Measurements from ENCODE around the gene PDCD1. TPM values are rescaled to one million over a fixed set of nuclear protein-coding genes. Genes with fewer than 3 reads are reported as not detected.

The PDCD1 gene
- total and polyA plus RNA-seq, 2 donors from 2014 or later = 0.49 to 1.6 TPM

DNA sequence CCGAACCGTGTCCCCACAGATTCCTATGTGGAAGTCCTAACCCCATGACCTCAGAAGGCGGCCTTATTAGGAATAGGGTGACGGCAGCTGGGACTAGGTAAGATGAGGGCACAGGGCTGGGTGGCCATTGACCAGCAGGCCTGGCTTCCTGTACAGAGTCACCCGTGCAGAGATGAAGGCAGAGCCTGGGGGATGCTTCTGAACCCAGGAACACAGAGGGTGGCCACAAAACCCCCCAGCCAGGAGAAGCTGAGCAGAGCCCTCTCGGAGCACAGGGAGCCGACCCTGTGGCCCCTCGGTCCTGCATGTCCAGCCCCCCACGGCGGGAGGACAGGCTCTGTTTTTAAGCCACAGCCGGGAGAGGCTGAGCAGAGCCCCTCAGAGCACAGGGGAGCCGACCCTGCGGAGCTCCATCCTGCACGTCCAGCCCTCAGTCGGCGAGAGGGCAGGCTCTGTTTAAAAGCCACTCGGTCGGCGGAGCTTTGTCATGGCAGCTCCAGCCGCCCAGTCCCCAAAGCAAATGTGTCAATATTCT lies 2.7 kb downstream of the PDCD1 start:
- Histone ChIP-seq H3K27ac (ENCODE audit: low read depth in 2 of 2, low read length in 2 of 2) (no peak overlapping the region), H3K27me3 (ENCODE audit: control insufficient read depth, insufficient read depth, low read length) (no peaks in the 10 kb centered on the region), H3K4me3 (ENCODE audit: low read length in 3 of 3) (no peak overlapping the region), H3K4me1 (ENCODE audit: control insufficient read depth in 2 of 3, insufficient read depth in 2 of 3, low read depth in 1 of 3, low read length in 3 of 3) (peaks cover 0 to 6% (median 0%) of the 10 kb centered on the region in 3 donors), H3K9ac (ENCODE audit: low read length in 3 of 3) (no peak overlapping the region), H3K9me3 (ENCODE audit: control insufficient read depth in 2 of 3, insufficient read depth in 1 of 3, low read length in 3 of 3) (no peaks in the 10 kb centered on the region), H3K36me3 (ENCODE audit: control insufficient read depth in 2 of 3, insufficient read depth in 3 of 3, low read length in 3 of 3) (no peaks in the 10 kb centered on the region)
- intact Hi-C loops (cut with DNase I) = no loop called here
- DNase-seq (no peak), FAIRE-seq (no peak)
- TF ChIP-seq, protein P1, sequence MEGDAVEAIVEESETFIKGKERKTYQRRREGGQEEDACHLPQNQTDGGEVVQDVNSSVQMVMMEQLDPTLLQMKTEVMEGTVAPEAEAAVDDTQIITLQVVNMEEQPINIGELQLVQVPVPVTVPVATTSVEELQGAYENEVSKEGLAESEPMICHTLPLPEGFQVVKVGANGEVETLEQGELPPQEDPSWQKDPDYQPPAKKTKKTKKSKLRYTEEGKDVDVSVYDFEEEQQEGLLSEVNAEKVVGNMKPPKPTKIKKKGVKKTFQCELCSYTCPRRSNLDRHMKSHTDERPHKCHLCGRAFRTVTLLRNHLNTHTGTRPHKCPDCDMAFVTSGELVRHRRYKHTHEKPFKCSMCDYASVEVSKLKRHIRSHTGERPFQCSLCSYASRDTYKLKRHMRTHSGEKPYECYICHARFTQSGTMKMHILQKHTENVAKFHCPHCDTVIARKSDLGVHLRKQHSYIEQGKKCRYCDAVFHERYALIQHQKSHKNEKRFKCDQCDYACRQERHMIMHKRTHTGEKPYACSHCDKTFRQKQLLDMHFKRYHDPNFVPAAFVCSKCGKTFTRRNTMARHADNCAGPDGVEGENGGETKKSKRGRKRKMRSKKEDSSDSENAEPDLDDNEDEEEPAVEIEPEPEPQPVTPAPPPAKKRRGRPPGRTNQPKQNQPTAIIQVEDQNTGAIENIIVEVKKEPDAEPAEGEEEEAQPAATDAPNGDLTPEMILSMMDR (IDR thresholded peaks at IDR 0.05; ENCODE audit: borderline replicate concordance, extremely low read depth, insufficient read depth) = no peak

DNA sequence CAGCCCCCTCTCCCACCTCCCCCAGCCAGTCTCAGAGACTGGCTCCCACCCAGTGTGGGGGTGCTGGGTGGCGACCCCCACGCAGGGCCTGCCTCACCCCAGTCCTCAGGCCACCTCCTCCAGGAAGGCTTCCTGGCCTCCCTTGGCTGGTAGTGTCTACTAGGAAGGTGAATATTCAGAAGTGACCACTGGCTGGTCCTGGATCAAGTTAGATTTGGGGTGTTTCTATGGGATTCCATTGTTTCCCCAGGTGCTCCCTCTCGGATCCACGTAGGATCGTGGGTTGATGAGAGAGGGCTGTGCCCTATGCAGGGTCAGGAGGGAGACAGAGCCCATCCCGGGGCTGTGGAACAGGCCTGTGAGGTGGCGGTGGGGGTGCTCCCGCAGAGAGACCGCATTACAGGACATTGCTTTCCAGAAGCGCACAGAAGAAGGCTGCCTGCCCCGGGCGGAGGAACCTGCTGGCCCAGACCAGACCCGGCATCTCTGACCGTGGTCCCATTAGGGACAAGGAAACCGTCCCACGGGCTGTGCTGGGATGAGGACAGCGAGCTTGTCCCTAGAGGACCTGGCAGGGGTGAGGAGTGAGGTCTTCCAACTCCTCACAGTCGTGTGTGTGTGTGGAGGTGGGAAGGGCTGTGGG lies 3.3 kb downstream of the PDCD1 start:
- Histone ChIP-seq H3K27ac (ENCODE audit: low read depth in 2 of 2, low read length in 2 of 2) (no peak overlapping the region), H3K9ac (ENCODE audit: low read length in 3 of 3) (no peak overlapping the region), H3K9me3 (ENCODE audit: control insufficient read depth in 2 of 3, insufficient read depth in 1 of 3, low read length in 3 of 3) (no peaks in the 10 kb centered on the region), H3K36me3 (ENCODE audit: control insufficient read depth in 2 of 3, insufficient read depth in 3 of 3, low read length in 3 of 3) (no peaks in the 10 kb centered on the region), H3K4me3 (ENCODE audit: low read length in 3 of 3) (no peak overlapping the region), H3K4me1 (ENCODE audit: control insufficient read depth in 2 of 3, insufficient read depth in 2 of 3, low read depth in 1 of 3, low read length in 3 of 3) (peaks cover 0 to 6% (median 0%) of the 10 kb centered on the region in 3 donors), H3K27me3 (ENCODE audit: control insufficient read depth, insufficient read depth, low read length) (no peaks in the 10 kb centered on the region)
- FAIRE-seq (no peak), DNase-seq (peak in 1 of 5 donors; percentile 74)
- intact Hi-C loops (cut with DNase I) = no loop called here
- TF ChIP-seq, protein P1 (IDR thresholded peaks at IDR 0.05; ENCODE audit: borderline replicate concordance, extremely low read depth, insufficient read depth) = no peak

DNA sequence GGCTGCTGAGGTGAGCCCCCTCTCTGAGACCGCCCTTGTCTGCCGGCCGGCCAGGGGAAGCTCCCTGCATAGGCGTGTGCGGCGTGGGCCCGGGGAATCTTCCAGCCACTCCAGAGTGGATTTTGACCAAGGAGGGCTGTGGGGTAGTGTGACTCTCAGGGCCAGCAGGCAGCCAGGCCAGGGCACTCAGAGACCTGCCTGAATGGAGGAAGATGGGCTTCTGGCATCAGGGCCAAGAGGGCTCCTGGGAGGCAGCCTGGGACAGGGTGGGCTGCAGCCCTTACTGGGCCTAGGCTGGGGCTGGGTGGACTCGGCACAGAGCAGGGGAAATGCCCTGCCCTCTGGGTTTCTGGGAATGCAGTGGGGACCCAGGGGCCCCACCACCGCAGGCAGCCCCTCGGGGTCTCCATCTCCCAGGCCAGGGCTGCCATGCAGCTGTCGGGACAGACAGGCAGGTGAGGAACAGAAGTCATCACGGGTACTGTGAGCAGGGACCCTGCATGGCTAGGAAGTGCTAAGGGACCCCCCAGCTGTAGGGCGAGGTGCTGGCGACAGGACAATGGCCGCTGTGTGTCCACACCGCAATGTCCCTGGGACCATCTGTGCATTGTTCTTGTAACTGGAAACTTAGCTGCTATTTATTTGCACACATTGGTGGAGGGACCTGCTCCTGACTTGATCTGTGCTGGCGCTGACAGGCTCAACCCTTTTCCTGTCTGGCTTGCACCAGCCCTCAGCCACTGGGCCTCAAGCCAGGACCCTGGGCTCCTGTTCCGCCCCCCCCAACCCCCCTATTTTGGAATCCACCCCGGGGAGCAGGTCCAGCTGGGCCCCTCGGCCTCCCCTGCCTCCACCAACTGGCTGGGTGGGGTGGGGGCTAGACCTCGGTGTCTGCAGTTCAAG lies 4.1 kb downstream of the PDCD1 start:
- no peak overlapping the region for H3K27ac ChIP-seq (ENCODE audit: low read depth in 2 of 2, low read length in 2 of 2)
- FAIRE-seq (no peak), DNase-seq (peak in 2 of 5 donors; percentile 36 to 69)
- no peak overlapping the region for H3K9ac ChIP-seq (ENCODE audit: low read length in 3 of 3)
- H3K36me3 ChIP-seq (ENCODE audit: control insufficient read depth in 2 of 3, insufficient read depth in 3 of 3, low read length in 3 of 3) = no peaks in the 10 kb centered on the region
- intact Hi-C loops (cut with DNase I) = no loop called here
- TF ChIP-seq, protein P1 (IDR thresholded peaks at IDR 0.05; ENCODE audit: borderline replicate concordance, extremely low read depth, insufficient read depth) = no peak
- no peak overlapping the region for H3K4me3 ChIP-seq (ENCODE audit: low read length in 3 of 3)
- no peaks in the 10 kb centered on the region for H3K9me3 ChIP-seq (ENCODE audit: control insufficient read depth in 2 of 3, insufficient read depth in 1 of 3, low read length in 3 of 3)
- H3K4me1 ChIP-seq (ENCODE audit: control insufficient read depth in 2 of 3, insufficient read depth in 2 of 3, low read depth in 1 of 3, low read length in 3 of 3) = peaks cover 0 to 6% (median 0%) of the 10 kb centered on the region in 3 donors
- no peaks in the 10 kb centered on the region for H3K27me3 ChIP-seq (ENCODE audit: control insufficient read depth, insufficient read depth, low read length)

Measured in kidney (tissue), 14 donors.